ENCODE results near the gene GABBR2. TPM values are rescaled to one million over a fixed set of nuclear protein-coding genes. Genes with fewer than 3 reads are reported as not detected.

The GABBR2 gene
- total and polyA plus RNA-seq, 9 of the 15 experiments (the other 6 are each of a cell fraction or from before 2014, with no cell fraction given) = 0.15 to 1.9 (median 0.32) TPM

GRCh38 chr9:98248737-98249474, 459.8 kb downstream of the GABBR2 start (continued):
- TF ChIP-seq E2F8 (IDR thresholded peaks at IDR 0.05; ENCODE audit: low read depth, partially characterized antibody) = peak; percentile 24
- peak; percentile 16; the same call in 1 of the 2 replicates for TF ChIP-seq SMAD3 (CRISPR knock-in tag; conservative IDR thresholded peaks at IDR 0.05)
- peak in 1 of 2 experiments; percentile 18; a peak in 1 of 3 replicates for TF ChIP-seq CBX3 (IDR thresholded peaks at IDR 0.05; ENCODE audit: borderline replicate concordance in 1 of 2, low read length in 2 of 2)
- TF ChIP-seq WHSC1 (IDR thresholded peaks at IDR 0.05; ENCODE audit: low read length) = peak; percentile 36
- peak in 1 of 2 experiments; percentile 27; a peak in 1 of 4 replicates for TF ChIP-seq KDM1A (IDR thresholded peaks at IDR 0.05)
- TF ChIP-seq CEBPG (CRISPR knock-in tag; IDR thresholded peaks at IDR 0.05) = peak; percentile 90
- peak; percentile 91 to 97 for TF ChIP-seq CEBPG (tag; conservative IDR thresholded peaks at IDR 0.05 in 1 of 2, IDR thresholded peaks at IDR 0.05 in 1 of 2)
- no peak for TF ChIP-seq CSDE1 (IDR thresholded peaks at IDR 0.05)
- TF ChIP-seq PKNOX1 (IDR thresholded peaks at IDR 0.05) = 0 out of 2 replicates have a peak, but pooled peaks have one; percentile 35
- peak; percentile 54 for TF ChIP-seq CBFA2T3 (IDR thresholded peaks at IDR 0.05)
- TF ChIP-seq FOXA3 (CRISPR knock-in tag; conservative IDR thresholded peaks at IDR 0.05 in 1 of 2, IDR thresholded peaks at IDR 0.05 in 1 of 2) = peak in 1 of 2 experiments; percentile 53; a peak in 1 of 4 replicates
- peak; percentile 61; the same call in 1 of the 2 replicates for TF ChIP-seq POLR2G (IDR thresholded peaks at IDR 0.05; ENCODE audit: low read depth, low read length)
- peak; percentile 61; the same call in 1 of the 2 replicates for TF ChIP-seq ZBTB17 (CRISPR knock-in tag; IDR thresholded peaks at IDR 0.05)
- TF ChIP-seq CHD2 (IDR thresholded peaks at IDR 0.05; ENCODE audit: low read depth, low read length) = no peak
- 0 out of 2 replicates have a peak, but pooled peaks have one; percentile 48 for TF ChIP-seq ZNF511 (CRISPR knock-in tag; IDR thresholded peaks at IDR 0.05)
- TF ChIP-seq MAFG (tag; conservative IDR thresholded peaks at IDR 0.05) = peak; percentile 97
- TF ChIP-seq ZNF592 (IDR thresholded peaks at IDR 0.05) = peak; percentile 97
- no peak for TF ChIP-seq TCFL5 (CRISPR knock-in tag; conservative IDR thresholded peaks at IDR 0.05)
- TF ChIP-seq ZNF583 (CRISPR knock-in tag; IDR thresholded peaks at IDR 0.05) = peak; percentile 83; the same call in 1 of the 2 replicates
- peak; percentile 53 for TF ChIP-seq RBFOX2 (IDR thresholded peaks at IDR 0.05; ENCODE audit: low read depth, low read length)

Measured in K562 (cell line).